ENCODE data around the gene PCCA.
"Not testable (repeated sequence)": the region's sequence is repeated elsewhere in the genome, so short reads cannot be mapped to it uniquely, and the experiment has no call there.

The PCCA gene, protein sequence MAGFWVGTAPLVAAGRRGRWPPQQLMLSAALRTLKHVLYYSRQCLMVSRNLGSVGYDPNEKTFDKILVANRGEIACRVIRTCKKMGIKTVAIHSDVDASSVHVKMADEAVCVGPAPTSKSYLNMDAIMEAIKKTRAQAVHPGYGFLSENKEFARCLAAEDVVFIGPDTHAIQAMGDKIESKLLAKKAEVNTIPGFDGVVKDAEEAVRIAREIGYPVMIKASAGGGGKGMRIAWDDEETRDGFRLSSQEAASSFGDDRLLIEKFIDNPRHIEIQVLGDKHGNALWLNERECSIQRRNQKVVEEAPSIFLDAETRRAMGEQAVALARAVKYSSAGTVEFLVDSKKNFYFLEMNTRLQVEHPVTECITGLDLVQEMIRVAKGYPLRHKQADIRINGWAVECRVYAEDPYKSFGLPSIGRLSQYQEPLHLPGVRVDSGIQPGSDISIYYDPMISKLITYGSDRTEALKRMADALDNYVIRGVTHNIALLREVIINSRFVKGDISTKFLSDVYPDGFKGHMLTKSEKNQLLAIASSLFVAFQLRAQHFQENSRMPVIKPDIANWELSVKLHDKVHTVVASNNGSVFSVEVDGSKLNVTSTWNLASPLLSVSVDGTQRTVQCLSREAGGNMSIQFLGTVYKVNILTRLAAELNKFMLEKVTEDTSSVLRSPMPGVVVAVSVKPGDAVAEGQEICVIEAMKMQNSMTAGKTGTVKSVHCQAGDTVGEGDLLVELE

DNA sequence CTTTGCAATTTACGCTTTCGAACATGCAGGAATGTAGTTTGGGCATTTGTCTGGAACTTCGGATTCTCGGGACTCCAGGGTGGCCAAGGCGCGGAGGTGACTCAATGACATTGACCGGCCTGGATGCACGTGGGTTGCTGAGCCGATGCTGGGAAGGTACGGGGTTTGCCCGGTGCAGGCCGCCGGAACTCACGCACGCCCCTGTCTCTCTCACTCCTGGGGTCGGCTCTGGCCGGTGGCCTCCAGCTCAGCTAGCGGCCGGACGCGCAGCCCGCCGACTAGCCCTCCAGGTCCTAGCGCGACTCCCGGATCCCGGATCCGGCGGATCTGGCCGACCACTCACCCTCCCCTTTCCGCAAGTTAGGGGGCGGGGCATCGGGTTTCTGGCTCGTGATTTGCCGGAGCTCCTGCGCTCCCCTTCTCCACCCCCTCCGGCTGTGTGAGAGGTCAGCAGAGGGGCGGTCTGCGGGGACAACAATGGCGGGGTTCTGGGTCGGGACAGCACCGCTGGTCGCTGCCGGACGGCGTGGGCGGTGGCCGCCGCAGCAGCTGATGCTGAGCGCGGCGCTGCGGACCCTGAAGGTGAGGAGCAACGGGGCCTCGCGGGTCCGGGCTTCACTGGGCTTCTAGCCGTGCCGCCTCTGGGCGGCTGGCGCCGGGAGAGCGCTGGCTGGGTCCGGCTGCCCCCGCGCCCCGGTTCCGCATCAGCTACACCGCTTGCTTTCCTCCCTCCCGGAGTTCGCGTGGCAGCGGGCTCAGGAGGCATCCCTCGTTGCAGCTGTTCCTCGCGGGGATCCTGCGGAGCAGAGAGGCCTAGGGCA is at the start of gene PCCA:
PCCA (plus strand) TSS at position 450 of the 821 bp plus-strand sequence; CDS start at position 478, 28 bp downstream.
- peak; percentile 46 to 63 for DNase-seq (ENCODE audit: low read depth in 2 of 2)

DNA sequence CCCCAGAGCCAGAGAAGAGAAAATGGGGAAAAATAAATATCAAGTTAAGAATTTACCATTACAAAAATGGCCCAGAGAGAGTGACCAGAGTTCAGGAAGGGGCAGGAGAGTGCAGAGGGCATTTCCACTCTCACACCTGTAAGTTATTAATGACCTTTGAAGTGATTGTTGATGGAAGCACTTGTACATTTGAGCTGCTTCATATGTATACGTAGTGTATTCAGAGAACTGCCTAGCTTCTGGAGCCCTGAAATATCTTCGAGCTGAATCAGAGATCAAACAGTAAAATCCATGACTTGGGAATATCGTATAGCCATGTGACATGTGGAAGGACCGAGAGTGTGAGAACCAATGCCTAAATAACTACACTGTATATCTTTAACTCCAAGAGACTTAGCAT is 49.2 kb upstream of the PCCA start:
- no peak for DNase-seq (ENCODE audit: low read depth in 2 of 2)

DNA sequence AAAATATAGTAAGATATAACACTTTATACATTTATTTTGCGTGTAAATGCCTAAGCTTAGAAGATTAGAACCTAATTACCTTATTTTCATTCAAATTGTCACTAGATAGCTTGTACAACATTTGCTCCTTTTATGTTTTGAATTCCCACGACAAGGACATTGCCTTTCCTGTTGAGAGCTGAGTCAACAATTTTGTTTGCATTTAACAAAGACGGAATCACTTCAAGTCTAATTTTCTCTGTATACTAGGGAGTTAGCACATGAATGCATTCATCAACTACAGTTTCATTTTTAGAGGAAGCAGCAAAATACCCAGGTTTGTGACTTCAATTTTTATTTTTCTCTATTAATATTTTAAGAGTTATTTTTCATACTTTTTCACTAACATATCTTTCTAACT is 48.7 kb upstream of the PCCA start:
- no peak for DNase-seq (ENCODE audit: low read depth in 2 of 2)

DNA sequence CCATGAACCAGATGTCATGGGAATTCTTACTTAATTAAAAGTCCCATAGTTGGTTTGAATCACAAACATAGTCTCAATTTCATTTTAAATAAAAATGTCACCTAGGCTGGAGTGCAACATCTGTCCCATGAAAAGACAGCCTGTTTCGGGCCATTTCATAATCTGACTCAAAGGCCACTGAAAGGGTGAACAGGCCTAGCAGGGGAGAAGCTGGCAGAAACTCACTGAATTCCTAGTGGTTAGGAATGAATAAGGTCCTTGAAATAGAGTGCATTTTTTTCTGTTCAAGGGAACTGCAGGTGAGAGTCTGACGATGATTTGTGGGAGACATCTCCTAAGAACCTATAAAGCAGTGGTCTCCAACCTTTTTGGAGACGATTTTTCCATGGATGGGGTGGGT is 44.0 kb upstream of the PCCA start:
- DNase-seq (ENCODE audit: low read depth in 2 of 2) = no peak

DNA sequence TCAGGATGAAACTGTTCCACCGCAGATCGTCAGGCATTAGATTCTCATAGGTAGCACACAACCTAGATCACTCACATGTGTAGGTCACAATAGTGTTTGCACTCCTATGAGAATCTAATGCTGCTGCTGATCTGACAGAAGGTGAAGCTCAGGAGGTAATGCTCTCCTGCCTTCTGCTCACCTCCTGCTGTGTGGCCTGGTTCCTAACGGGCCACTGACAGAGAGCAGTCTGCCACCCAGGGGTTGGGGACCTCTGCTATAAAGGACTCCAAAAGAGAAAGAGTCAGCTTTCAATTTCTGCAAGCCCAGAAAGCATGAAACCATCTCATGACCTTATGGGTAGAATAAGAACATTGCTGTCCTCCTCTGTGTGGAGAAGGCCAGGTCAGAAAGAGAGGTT is 43.5 kb upstream of the PCCA start:
- DNase-seq (ENCODE audit: low read depth in 2 of 2) = no peak

DNA sequence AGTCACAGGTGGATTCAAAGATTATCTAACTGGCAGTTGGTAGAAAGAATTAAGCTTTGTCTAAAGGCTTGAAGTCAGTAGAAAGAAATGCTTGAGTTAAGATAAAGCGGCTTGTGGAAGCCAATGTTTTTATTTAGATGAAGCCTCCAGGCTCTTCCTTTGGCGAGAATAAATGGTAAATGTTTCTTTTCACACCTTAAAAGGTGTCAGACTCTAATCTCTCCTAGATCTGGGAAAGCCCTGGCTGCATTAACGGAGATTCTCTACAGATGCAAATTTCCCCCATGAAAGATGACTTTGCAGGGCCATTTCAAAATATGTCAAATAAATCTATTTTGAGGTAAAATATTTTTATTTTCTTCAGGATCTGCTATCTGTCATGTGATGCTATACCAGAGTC is 37.8 kb upstream of the PCCA start:
- DNase-seq (ENCODE audit: low read depth in 2 of 2) = no peak

DNA sequence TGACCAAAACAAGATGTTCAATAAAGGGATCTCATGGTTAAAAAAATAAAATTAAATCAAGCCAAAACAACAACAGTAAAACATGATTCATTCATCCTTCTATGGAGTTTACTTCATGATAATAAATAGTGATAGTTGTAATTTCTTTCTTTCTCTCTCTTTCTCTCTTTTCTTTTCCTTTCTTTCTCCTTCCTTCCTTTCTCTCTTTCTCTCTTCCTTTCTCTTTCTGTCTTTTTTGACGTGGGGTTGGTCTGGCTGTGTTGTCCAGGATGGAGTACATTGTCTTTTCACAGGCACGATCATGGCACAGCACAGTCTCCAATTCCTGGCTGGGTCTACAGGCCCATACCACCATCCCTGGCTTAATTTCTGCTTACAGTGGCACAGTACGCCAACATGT is 29.1 kb upstream of the PCCA start:
- no peak for DNase-seq (ENCODE audit: low read depth in 2 of 2)

DNA sequence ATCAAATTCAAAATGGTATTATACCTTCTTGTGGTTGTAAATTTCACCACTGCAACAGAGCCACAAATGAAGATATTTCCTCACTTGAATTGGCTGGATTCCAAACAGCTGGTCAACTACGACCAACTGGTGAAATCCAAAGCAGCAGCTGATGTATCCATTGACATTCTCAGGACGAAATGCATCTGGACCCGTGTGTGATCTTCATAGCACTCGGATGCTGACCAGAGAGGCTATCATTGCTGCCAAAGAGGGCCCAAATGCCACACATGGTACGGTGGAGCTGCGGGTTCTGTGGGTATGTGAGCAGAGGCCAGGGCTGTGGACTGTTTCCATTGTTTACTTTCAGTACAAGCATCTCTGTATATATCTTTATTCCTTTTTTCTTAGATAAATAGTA is 25.6 kb upstream of the PCCA start:
- no peak for DNase-seq (ENCODE audit: low read depth in 2 of 2)

DNA sequence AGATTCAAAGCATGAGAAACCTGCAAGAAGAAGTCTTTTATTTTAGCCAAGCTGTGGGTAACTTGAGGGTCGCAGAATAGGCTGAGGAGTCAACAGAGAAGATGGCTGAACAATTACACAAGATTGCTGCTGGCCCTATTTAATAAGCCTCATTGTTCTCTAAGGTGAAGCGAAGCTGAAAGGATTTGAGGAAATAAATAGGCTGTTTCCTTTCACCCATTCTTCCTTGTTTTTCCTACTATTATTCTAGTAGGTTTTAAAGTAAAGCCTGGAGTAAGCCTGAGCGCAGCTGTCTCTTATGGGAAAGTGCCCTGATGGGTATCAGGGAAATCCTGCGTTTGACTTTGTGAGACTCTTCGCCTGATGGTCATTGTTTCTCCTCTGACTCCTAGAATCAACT is 25.0 kb upstream of the PCCA start:
- DNase-seq (ENCODE audit: low read depth in 2 of 2) = no peak

DNA sequence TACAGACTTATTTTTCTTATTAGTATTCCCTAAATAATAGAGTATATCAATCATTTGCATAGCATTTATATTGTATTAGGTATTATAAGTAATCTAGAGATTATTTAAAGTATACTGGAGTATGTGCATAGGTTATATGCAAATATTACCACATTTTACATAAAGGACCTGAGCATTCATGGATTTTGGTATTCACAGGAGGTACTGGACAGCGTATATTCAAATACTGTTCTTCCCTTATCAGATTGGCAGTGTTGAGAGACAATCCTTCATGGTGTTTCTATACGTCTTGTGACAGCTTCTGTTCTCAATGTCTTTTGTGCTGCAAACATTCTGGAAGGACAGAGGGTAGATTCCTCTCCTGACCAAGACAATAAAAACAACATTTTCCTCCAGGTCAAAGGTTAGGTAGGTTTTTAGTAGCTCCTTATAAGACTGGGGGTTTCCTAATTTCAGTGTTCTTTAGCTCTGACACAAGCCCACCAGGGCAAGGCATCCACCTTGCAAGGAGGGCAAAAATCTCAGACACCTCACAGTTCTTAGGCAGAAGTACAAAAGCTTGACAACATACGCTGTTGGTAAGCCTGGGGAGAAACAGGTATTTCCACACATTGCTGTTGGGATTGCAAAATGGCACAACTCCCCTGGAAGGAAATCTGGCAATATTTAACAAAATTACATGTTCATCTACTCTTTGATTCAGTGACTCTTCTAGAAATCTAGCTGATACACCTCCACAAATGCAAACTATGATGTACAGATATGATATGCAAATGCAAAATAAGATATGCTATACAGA is 20.6 kb upstream of the PCCA start:
- DNase-seq (ENCODE audit: low read depth in 2 of 2) = no peak

DNA sequence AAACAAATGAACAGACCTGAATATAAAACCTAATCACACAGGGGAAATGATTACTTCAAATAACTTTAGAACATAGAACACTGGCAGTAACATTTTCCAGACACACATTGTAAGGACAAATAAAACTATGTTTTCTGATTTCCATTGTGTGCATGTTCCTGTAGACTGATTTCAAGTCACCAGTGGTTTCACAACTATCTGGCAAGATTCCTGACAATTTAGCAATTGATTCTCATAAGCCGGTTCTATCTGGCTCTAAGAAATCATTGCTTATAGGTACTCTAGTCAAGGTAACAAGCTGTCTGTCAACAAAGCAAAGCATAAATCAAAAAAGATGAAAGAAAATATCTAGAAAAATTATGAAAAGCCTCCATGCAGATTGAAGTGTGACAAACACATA is 19.6 kb upstream of the PCCA start:
- no peak for DNase-seq (ENCODE audit: low read depth in 2 of 2)

DNA sequence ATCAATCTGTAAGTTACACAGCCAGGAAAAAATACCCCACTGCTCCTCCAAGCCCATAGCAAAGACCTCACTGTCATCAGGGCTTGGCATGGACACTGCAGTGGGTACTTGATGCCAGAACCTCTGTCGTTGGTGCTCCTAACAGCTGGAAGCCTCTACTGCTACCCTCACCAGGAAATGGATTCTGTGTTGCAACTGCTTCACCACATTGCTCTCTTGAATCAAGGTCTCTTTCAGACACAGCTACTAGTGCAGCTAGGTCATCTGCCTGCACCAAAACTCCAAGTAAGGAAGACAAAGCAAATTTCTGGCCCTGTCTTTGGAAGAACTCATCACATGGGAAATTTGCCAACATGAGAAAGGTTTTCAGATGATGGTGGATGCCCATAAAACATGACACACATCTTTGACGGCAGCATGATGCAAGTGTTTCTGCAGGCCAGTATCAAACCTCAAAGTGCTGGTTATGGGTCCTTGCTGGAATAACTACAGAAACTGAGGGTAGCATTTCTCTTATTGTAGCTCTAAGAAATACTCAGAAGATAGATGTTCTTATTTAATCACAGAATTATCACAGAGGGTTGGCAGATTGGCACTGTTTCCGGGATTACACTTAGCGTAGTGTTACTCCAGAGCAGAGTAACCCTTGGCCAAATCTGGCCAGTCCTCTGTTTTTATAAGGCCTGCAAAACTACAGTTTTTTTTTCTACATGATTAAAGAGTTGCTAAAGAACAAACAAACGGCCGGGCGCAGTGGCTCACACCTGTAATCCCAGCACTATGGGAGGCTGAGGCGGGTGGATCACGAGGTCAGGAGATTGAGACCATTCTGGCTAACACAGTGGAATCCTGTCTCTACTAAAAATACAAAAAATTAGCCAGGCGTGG is 12.9 kb upstream of the PCCA start:
- no peak for DNase-seq (ENCODE audit: low read depth in 2 of 2)

DNA sequence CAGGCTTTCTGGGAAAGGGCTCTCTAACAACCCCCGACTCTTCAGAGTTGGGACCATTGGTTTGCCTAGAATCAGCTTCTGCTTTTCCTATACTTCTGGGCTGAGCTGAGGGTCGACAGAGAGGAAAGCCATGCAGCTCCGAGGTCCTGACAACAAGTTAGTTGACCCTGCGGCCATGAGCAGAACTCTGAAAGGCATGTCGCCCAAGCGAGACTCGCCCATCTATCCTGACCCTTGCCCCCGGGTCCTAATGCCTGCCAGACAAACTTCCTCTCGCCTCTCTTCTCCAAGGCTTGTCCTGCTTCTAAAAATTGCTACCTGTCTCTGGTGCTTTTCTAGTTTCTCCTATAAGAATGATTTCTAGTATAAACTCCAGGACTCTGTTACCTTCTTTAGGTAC is 9.9 kb upstream of the PCCA start:
- DNase-seq (ENCODE audit: low read depth in 2 of 2) = not testable (repeated sequence)

DNA sequence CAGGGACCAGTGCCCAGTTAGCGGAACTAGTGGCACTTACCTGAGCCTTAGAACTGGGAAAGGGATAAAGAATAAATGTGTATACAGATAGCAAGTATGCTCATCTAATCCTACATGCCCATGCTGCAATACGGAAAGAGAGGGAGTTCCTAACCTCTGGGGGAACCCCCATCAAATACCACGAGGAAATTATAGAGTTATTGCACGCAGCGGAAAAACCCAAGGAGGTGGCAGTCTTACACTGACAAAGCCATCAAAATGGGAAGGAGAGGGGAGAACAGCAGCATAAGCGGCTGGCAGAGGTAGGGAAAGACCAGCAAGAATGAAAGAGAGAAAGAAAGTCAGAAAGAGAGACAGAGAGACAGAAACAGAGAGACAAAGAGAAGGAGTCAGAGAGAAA is 5.5 kb upstream of the PCCA start:
- DNase-seq (ENCODE audit: low read depth in 2 of 2) = not testable (repeated sequence)

DNA sequence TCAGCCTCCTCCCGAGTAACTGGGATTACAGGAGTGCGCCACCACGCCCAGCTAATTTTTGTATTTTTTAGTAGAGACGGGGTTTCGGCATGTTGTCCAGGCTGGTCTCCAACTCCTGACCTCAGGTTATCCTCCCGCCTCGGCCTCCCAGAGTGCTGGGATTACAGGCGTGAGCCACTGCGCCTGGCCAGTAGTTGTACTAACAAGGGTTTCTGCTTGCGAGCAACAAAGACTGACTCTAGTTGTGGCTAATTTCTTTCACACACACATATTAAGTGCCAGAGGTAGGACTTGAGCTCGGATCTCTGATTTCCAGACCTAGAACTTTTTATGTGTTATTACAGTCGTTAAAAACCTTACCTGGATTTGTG is 635 bp upstream of the PCCA start:
- DNase-seq (ENCODE audit: low read depth in 2 of 2) = no peak

DNA sequence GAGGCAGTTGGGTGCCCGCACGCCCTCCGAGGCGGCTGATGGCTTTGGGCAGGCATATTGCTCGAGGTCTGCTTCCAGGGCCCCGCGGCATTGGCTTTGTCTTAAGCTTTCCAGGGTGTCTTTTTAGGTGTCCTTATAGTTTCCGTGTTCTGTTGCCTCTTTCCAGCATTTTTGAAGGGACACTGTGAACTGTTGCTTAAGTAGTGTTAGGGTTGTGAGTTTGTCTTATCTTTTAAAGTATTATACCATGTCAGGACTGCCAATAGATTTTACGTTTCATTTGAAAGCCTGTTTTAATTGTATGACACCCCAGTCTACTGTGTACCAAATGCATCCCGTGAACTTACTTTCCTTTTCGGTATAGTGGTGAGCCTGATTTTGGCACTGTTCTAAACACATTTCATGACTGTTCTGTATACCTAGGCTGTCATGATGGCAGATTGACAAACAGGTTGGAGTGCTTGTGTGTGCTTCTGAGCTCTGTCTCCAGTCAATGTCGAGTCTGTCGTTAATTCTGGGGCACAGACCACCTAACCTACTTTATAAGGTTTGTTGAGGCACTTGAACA is 656 bp downstream of the PCCA start:
- no peak for DNase-seq (ENCODE audit: low read depth in 2 of 2)

DNA sequence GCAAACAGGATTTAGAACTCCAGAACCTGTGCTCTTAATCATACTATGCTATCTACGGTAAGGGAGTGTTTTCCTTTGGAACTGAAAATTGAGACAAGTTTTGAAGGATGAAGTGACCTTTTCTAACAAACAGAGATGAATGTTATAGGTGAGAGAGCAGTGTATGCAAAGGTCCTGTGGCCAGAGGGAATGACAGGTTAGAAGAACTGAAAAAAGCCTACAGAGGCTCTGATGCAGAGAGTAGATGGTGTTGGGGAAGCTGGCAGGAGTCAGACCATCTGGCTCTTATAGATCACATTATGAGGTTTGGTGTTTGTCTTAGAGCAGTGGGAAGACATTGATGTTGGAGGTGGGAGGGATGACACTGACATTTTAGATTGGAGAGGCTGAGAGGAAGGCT is 2.0 kb downstream of the PCCA start:
- no peak for DNase-seq (ENCODE audit: low read depth in 2 of 2)

DNA sequence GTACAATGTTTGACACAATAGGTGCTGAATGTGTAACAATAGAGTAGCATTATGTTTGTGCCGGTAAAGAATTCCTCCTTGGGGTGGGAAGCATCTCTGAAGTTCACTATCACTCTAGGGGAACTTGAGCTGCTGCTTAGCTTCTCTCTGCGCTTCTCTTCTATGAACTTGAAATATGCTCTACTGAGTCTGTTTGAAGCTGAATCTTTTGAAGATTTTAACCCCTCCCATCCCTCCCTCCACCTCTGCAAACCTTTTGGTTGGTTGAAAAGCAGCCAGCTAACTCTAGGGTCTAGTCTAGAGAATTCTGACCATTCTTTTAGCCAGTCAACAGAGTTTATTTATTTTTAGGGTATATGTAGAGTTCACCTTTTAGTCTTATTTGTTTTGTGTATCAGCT is 2.5 kb downstream of the PCCA start:
- no peak for DNase-seq (ENCODE audit: low read depth in 2 of 2)

DNA sequence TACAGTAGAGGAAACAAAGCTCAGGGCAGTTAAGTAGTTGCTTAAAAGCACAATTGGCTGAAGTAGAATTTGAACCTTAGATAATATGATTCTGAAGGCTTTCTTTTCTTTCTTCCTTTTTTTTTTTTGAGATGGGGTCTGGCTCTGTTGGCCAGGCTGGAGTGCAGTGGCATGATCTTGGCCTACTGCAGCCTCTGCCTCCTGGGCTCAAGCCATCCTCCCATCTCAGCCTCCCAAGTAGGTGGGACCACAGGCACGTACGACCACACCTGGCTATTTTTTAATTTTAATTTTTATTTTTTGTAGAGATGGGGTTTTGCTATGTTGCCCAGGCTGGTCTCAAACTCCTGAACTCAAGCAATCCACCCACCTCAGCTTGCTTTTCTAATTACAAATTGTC is 3.4 kb downstream of the PCCA start:
- not testable (repeated sequence) for DNase-seq (ENCODE audit: low read depth in 2 of 2)

DNA sequence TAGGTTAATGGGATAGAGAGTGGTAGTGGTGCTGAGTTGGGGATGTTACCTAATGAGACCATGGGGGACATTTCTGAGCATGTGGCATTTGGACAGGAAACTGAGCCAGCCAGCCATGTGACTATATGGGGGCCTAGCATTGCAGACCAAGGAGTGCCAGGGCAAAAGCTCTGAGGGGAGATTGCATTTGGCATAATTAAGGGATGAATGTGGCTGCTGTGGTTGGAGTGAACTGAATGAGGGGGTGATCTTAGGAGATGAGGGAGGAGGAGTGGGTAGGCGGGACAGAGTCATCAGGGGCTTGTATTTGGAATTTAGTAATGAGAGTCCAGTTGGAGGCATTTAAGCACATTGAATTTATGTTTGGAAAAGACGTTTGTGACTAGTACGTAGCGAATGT is 6.6 kb downstream of the PCCA start:
- DNase-seq (ENCODE audit: low read depth in 2 of 2) = no peak
